IPS DF 19.7 (cell line): ENCODE measurements around the gene LGALS3.

ENCODE experiments used
- DNase-seq: peaks from one replicate; pipeline ENCODE4 v3.0.0-alpha.2; 2013; ENCODE audit warnings: low read depth, low spot score

LGALS3 gene

DNA sequence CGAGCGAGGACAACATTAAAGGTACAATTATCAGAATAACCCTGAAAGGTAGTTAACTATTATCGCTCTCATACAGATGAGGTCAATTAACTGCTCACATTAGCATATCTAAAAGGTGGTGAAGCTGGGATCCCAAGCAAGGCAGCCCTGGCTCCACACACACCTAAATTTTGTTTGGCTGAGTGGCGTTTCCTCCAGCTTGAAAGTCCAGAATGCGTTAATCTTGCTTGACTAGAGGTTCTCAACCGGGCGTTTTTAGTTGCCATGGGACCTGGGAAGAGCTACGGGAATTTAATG lies 61.8 kb downstream of the LGALS3 start:
- no peak for DNase-seq

DNA sequence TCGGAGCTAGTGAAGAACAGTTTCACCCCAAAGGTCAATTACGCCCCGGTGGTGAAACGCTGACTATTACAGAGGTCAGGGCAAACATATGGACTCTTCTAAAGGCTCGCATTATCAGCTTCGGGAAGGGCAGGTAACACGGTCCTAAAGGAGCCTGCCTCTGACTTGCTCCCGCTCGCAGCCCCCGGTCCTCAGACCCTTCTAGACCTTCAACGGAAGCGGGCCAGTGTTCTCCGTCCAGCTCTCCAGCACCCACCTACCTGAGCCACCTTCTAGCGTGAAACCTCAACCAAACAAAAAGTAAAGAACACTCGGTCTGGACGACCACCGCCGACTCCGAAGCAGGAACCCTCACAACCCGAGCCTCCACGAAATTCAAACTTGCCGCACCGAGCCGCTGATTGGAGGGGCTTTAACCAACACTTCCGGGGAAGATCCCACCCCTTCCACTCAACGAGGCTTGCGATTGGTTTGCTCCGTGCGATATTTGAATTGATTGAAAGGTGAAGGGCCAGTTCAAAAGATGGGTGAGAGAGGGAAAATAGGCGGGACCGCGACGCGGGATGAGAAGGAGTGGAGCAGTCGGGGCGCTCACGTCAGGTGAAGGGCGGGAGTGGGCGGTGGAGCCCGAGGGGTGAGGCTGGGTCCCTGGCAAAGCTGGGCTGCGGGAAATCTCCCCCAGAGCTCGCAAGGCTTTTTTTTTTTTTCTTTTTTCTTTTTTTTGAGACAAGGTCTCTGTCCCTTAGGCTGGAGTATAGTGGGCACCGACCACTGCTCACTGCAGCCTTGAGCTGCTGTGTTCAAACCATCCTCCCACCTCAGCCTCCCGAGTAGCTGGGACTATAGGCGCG lies 62.4 kb downstream of the LGALS3 start, which contains the start of gene DLGAP5:
Gene DLGAP5 (minus strand): TSS at position 383 of the 851 bp plus-strand sequence. CDS start 2,406 bp downstream, outside the sequence.
- DNase-seq, result peak; percentile 94

DNA sequence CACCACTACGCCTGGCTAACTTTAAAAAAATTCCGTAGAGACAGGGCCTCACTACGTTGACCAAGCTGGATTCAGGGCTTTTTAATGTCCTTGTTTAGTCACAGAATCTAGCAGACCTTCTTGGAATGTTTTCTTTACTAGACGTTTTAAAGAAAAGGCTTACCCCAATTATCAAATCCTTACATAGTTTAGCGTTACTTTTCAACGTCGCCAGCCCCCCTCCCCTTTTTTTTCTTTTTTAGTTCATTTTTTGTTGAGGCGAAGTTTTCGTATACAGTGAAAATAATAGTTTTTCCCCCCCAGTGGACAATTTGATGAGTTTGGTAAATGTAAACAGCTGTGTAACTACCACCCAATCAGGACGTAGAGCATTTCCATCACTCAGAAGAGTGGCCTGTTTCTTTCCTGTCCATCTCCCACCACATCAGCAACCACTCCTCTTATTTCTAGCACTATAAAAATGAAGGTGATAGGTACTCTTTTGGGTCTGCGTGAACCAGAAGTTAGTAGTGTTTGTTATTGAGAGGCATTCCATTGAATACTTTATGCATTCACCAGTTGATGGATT lies 63.1 kb downstream of the LGALS3 start:
- DNase-seq, result no peak

DNA sequence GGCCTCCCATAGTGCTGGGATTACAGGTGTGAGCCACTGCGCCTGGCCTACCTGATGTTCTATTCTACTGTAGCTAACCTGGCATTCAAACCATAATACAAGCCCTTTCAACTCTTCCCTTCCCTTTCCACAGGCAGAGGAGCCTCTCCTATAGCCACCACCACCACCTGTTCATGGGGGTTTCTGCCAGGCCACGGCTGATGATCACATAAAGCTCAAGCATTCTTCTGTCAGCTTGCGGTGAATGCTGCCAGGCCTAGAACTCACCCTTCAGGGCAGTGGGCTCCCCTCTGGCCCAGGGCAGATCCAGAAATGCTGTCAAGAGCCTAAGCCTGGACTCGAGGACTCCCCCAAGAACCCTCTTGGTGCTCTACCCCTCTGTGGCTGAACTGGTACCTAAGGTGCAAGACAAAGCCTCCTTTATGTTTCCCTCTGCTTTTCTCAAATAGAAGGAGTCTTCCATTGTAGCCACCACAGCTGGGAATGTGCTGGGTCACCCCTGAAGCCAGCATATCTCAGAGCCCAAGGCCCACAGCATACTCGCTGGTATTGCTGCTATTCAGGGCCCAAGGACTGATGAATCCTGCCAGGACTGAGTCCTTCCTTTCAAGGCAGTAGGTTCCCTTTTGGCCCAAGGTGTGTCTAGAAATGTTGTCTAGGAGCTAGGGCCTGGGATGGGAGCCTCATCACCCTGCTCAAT lies 65.8 kb downstream of the LGALS3 start:
- DNase-seq, result no peak
